HG03064 (cell line): ENCODE data around the gene AJM1.
A peak's percentile ranks its signal among the peaks of the same experiment; 100 is the strongest.
"Not testable (repeated sequence)": the region's sequence is repeated elsewhere in the genome, so short reads cannot be mapped to it uniquely, and the experiment has no call there.

Source experiments
- ATAC-seq: cut with Tn5 transposase; IDR thresholded peaks from one replicate; pipeline ENCODE4 v1.9.1; 2021; ENCODE audit warnings: low read depth; ENCODE audit not compliant: unreplicated experiment

AJM1 gene

DNA sequence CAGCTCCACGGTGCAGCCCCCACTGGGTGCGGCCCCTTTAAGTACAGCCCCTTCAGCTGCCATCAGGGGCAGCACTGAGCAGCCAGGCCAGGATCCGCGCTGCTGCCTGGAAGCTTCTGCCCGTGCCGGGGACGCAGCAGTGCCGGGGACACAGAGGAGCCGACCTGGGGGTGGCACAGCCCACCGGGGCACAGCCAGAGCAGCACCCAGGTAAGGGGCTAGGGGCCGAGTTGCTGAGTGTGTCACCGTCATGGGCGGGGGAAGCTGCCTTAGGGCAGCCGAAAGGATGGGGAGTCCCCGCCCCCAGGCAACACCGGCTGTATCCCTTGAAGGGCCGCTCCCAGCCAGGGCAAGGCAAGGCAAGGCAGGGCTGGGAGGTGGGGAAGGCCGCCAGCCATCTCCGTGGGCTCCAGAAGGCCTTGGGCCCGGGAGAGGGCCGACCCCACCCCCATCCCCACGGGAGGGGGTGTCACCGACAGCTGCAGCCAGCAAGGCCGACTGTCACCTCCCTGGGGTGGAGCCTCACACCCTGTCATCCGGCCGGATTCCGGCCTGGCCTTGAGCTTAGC, at the start of gene AJM1:
Gene AJM1 (plus strand): TSS at position 99 of the 569 bp plus-strand sequence. CDS start 1,937 bp downstream, outside the sequence.
- ATAC-seq, result peak; percentile 57

DNA sequence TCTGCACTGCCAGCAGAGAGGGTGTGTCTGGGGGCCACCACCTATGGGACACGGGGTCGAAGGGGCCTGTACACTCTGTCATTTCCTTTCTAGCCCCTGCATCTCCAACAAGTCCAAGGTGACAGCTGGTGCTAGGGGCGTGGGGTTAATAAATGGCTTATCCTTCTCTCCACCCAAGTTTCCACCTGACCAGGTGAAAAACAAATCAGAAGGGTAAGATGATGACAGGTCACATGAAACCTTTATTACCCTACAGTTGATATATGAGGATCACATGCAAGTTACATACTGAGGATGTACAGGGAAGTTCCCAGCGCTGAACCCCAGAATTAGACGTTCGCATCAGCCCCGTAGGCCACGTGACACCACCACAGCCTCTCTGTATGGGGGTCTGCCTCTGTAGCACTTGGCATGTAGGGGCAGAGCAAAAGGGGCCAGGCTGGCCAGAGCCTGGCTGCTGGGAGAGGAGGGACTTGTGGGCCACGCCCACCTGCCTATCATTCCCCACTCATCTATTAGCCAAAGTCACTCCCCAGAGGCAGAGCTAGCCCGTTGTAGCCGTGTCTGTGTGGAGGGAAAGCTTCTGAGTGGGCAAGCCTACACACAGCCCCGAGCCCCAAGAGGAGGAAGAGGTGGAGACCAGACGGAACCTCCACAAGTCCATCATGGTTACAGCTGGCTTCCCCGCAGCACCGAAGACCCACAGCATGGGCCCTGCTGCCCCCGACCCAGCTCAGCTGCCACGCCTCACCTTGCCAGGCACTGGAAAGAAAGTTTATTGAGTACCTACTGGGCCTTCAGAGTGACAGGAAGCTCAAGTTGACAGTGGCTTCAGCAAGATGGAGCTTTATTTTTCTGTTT, 49.0 kb upstream of the AJM1 start:
- ATAC-seq, result no peak

DNA sequence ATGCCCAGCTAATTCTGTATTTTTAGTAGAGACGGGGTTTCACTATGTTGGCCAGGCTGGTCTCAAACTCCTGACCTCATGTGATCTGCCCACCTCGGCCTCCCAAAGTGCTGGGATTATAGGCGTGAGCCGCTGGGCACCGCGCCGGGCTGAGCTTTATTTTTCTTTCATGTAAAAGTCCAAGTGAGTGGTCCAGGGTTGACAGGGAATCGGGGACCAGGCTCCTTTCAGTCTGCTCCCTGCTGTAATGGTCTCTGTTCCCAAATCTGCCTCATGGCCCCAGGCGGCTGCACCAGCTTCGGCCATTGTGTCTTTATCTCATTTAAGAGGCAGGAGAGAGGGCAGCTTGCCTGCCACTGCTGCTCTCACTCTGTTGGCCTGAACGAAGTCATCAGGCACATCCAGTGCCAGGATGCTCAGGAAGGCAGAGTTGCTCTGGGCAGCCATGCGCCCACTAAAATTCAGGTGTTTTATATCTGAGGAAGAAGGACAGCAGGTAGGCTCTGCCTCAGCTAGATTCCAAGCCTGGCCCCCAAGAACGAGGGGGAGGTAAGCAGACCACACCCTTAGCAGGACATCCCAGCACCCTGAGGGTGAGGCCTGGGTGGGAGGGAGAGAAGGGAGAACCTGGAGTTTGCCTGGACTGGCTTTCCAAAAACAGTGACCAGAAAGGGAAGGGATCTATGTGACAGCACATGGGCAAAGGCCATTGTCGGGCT, 47.8 kb upstream of the AJM1 start:
- ATAC-seq, result no peak

DNA sequence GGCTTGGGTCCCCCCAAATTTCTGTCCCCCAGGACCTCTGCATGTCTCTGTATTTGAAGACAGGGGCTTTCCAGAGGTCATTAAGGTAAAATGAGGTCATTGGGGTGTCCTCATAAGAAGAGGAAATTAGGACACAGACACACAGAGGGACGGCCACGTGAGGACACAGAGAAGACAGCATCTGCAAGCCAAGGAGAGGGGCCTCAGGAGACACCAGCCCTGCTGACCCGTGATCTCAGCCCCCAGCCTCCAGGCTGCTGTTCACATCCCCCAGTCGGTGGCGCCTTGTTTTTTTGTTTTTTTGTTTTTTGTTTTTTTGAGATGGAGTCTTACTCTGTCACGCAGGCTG, 47.3 kb upstream of the AJM1 start:
- ATAC-seq, result no peak

DNA sequence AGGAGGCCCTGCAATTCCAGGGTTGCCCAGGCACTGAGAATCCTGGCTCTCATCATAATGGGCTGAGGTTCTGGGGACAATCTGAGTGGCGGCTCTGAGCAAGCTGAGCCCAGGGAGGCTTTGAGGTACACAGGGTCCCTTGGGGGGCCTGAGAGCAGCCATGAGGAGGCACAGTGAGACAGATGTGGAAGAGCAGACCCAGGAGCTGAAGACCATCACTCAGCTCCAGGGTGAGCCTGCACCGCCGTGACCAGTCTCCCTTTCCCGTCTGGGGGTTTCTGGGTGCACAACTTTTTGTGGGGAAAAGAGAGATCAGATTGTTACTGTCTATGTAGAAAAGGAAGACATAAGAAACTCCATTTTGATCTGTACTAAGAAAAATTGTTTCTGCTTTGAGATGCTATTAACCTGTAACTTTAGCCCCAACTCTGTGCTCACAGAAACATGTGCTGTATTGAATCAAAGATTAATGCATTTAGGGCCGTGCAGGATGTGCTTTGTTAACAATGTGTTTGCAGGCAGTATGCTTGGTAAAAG, 46.0 kb upstream of the AJM1 start, which contains the start of gene CCDC183:
Gene CCDC183 (plus strand): TSS at position 101 of the 537 bp plus-strand sequence. CDS start 60 bp downstream, at position 161.
- no peak for ATAC-seq

DNA sequence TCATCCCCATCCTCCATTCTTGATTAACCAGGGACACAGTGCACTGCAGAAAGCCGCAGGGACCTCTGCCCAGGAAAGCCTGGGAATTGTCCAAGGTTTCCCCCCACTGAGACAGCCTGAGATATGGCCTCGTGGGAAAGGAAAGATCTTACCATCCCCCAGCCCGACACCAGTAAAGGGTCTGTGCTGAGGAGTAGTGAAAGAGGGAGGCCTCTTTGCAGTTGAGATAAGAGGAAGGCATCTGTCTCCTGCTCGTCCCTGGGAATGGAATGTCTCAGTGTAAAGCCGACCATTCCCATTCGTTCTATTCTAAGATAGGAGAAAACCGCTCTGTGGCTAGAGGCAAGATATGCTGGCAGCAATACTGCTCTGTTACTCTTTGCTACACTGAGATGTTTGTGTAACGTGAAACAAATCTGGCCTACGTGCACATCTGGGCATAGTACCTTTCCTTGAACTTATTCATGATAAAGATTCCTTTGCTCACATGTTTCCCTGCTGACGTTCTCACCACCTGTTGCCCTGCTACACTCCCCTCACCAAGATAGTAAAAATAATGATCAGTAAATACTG, 45.4 kb upstream of the AJM1 start:
- ATAC-seq, result not testable (repeated sequence)

DNA sequence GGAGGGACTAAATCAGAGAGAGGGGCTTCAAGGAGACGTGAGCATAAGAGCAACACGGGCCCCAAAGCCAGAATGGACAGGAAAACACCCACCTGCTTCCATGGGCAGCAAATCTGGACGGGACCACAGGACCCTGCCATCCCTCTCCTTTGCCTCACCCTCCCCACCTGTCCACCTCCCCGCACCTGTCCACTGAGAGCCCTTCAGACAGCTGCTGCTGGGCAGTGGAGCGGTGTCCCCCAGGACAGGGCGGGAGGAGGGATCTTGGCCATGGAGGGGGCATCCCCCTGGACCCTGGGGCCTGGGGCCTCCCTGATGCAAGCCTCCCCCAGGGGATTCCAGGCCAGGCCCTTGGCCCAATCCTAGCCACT, 43.6 kb upstream of the AJM1 start:
- ATAC-seq, result no peak

DNA sequence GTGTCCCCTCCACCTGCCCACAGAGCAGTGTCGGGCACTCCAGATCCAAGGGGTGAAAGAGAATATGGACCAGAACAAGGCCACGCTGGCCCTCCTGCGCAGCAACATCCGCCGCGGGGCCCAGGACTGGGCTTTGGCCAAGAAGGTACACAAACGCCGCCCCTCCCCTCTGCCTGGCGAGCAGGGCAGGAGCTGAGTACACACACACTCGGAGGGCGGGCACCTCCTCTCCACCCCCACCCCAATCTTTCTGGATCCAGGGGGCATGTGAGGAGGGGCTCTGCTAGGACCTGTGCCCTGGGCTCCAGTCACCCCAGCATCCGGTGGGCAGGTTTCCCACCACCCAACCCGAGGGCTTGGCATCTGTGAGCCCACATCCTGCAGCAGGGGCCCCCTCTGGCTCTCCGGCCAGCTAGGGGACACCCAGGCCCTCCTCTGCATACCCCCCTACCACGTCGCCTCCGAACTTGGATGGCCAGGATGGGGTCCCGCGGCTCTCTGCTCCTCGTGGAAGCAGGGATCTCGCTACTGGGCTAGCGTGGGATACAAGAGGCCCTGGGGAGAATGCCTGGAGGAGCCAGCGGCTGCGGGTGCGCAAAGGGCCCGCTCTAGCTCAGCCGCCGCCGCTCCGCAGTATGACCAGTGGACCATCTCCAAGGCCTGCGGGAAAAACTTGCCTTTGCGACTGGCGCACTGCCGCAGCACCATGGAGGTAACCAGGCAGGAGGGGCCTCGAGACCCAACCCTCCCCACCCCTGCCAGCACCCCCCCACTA, 43.0 kb upstream of the AJM1 start:
- no peak for ATAC-seq

DNA sequence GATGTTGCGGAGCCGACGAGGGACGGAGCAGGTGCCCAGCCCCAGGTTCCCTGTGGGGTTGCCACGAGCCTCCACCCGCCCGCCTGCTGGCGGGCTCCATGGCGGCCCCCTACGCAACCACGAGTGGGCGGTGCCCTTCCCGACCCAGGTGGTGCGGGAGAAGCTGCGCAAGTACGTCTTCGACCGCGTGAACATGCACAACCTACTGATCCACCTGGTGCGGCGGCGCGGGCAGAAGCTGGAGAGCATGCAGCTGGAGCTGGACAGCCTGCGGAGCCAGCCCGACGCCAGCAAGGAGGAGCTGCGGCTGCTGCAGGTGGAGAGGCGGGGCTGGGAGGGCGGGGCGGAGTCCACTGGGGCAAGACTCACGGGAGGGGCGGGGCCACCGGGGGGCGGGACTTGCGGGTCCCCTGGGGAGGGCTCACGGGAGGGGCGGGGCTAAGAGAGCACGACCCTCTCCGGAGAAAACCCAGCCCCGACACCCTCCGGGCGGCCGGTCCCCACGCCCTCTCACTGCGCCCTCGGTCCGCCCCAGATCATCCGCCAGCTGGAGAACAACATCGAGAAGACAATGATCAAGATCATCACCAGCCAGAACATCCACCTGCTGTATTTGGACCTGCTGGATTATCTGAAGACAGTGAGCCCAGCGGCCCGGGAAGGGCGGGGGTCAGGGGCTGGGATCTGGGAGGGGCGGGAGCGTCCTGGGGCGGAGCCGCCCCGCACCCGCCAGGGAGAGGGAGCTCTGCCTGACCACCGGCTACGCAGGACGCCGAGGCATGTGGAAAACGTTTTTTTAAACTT, 42.2 kb upstream of the AJM1 start:
- no peak for ATAC-seq

DNA sequence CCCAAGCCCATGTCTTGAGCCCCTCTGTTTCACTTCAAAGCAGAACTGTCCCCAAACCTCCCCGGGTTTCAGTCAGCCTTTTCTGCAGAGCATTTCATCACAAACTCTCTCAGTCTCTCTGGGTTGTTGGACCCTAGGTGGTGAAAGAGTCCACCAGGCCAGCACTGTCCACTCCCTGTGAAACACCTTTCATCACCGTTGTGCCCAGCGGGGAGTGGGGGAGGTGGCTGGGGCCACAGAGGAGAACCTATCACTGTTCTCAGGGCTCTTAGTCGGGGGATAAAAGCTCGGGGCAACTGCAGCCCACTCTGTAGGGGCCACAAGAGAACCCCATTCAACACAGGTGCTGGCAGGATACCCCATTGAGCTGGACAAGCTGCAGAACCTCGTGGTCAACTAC, 40.0 kb upstream of the AJM1 start:
- no peak for ATAC-seq

DNA sequence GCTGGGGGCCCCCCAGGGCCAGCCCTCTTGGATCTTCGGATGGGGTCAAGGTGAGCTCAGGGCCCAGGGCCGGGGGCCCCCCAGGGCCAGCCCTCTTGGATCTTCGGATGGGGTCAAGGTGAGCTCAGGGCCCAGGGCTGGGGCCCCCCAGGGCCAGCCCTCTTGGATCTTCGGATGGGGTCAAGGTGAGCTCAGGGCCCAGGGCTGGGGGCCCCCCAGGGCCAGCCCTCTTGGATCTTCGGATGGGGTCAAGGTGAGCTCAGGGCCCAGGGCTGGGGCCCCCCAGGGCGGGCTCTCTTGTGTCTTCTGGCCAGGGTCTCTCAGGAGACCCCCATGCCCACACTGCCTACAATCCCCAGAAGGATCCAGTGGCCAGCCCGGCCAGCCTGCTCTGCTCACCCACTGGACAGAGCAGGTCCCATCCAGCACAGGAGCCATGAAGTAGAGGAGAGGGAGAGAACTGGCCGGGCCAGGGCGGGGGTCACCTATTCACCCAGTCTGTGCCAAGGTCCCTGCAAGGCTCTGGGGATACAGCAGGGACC, 39.2 kb upstream of the AJM1 start:
- not testable (repeated sequence) for ATAC-seq

DNA sequence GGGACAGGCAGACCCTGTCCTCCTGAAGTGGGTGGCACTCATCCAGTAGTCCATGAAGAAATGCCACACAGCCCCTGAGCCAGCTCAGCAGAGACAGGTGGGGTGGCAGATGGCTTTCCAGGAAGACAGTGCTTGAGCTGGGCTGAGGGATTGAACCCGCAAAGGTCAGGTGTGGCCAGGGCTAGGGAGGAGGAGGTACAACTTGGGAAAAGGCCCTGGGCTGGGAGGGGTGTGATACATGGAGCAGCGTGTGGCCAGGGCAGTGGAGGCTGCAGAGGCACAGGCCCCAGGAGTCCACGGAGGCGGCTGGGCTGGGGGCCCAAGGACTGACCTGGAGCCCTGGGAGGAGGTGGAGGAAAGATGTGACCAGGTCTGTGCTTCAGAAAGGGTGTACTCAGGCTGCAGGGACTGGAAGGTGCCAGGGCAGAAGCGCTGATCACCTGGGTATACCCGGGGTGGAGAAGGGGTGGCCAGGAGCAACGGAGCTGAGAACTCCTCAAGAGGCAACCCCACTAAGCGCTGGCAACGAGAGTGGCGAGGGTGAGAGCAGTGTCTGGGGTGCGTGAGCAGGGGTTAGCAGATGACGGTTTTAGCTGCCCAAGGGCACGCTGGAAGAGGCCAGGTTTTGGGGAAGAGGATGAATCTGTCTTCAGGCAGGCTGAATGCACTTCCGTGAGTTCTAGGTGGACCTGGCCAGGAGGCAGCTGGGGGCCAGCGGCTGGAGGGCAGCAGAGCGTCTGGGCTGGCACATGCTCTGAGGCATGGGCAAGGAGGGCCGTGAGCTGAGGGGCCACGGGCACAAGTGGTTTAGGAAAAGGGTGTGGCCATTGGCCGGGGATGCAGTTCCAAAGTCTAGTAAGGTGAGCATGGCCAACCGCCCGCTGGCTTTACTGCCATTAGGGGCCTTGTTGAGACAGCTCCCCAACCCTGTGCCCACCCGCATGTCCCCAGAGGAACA, 38.4 kb upstream of the AJM1 start:
- ATAC-seq, result no peak

DNA sequence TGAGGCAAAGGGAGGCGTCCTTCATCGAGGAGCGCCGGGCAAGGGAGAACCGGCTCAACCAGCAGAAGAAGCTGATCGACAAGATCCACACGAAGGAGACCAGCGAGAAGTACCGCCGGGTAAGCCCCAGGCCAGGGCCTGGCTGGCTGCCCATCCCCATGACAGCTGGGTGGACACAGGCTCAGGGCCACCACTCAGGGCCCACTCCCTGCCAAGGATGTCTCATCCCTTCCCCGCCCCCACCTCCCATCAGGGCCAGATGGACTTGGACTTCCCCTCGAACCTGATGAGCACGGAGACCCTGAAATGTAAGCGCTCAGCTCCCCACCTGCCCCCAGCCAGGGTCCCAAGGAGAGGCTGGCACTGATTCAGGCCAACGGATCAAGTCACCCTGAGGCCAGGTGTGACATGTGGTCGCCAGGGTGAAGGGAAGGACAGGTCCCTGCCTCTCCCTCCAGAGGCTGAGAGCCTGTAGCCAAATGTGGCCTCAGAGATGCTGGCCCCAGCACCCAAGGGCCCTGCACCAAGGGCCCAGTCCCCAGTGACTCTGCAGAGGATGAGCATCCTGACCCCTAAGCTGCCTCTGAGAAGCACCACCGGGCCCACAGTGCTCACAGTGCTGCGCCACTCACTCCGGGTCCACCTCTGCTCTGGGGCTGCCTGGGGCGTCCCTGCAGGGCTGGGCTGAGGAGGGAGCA, 37.6 kb upstream of the AJM1 start:
- no peak for ATAC-seq

DNA sequence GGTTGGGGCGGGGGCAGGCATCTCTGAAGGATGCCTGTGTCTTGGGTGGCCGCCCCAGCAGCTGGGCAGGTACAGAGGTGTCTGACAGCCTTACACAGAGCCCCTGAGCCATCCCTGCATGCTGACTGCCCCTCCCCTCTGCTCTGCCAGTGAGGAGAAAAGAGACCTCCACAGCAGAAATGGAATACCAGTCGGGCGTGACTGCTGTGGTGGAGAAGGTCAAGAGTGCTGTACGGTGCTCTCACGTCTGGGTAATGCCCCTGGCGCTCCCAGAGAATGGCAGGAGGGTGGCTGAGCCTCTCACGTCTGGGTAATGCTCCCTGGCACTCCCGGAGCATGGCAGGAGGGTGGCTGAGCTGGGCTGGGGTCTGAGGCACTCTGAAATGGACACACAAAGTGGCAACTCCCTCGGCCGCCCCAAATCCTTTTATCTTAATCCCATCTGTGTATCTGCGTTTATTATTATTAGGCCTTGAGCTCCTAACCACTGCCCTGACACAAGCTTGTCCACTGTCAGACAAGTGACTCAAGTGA, 37.0 kb upstream of the AJM1 start:
- ATAC-seq, result no peak

DNA sequence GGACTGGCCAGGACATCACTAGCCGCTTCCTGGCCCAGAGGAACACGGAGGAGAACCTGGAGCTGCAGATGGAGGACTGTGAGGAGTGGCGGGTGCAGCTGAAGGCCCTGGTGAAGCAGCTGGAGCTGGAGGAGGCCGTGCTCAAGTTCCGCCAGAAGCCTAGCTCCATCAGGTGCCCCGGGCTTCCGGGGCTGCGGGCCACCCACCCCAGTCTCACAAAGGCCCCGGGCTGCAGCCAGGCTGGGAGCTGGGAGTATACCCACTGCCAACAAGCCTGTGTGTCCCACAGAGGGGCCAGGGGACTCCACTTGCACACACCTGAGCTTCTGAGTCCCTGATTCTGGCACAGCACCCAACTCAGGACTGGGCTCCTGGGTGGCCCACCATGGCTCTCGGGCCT, 36.2 kb upstream of the AJM1 start:
- ATAC-seq, result no peak

DNA sequence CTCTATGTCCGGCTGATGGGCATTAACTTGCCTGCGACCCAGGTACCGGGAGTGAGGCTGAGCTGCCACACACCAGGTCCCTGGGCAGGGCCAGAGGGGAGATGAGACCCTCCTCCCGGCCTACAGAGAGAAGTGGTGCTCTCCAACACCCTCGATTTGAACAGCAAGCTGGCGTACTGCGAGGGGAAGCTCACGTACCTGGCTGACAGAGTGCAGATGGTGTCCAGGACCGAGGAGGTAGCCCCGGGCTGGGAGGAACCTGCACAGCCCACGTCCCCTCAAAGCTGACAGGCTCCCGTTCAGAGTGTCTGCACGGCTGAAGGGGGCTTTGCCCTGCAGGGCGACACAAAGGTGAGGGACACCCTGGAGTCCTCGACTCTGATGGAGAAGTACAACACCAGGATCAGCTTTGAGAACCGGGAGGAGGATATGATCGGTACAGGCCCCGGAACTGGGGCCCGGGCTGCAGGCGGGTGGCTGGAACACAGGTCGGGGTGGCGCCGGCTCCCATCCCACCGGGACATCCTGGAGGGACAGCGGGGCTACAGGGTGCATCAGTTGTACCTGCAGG, 35.6 kb upstream of the AJM1 start:
- ATAC-seq, result no peak
